Neural cell (in vitro differentiated cells): ENCODE results near the gene PODNL1.

ENCODE experiments used
- CTCF ChIP-seq: fragments of 450-650 bp; IDR thresholded peaks from 2 replicates; pipeline ENCODE4 v1.5.1; 2014; ENCODE audit warnings: antibody characterized with exemption, mild to moderate bottlenecking, moderate library complexity; ENCODE audit not compliant: poor library complexity, severe bottlenecking
- EP300 ChIP-seq: fragments of 450-650 bp; conservative IDR thresholded peaks from 2 replicates; pipeline ENCODE4 v1.6.1; 2014; ENCODE audit warnings: antibody characterized with exemption, mild to moderate bottlenecking, moderate library complexity; ENCODE audit not compliant: poor library complexity, severe bottlenecking
- EZH2 ChIP-seq: fragments of 200-600, 300-800 bp; shearing (Covaris generic), sonication (generic); IDR thresholded peaks from 2 replicates; pipeline ENCODE4 v1.6.1; 2014; ENCODE audit warnings: antibody characterized with exemption, low read length, borderline replicate concordance, mild to moderate bottlenecking; ENCODE audit not compliant: insufficient read depth, poor library complexity, severe bottlenecking
- MXI1 ChIP-seq: fragments of 450-650 bp; conservative IDR thresholded peaks from 2 replicates; pipeline ENCODE4 v1.6.1; 2014; ENCODE audit warnings: antibody characterized with exemption, mild to moderate bottlenecking; ENCODE audit not compliant: poor library complexity, severe bottlenecking
- POLR2AphosphoS5 ChIP-seq: IDR thresholded peaks from 2 replicates; pipeline ENCODE4 v1.6.1; 2012
- RAD21 ChIP-seq: fragments of 450-650 bp; conservative IDR thresholded peaks from 2 replicates; pipeline ENCODE4 v1.6.1; 2014; ENCODE audit warnings: antibody characterized with exemption, mild to moderate bottlenecking, moderate library complexity
- REST ChIP-seq: IDR thresholded peaks from 2 replicates; pipeline ENCODE4 v1.6.1; 2012; ENCODE audit warnings: borderline replicate concordance
- SMC3 ChIP-seq: fragments of 450-650 bp; conservative IDR thresholded peaks from 2 replicates; pipeline ENCODE4 v1.6.1; 2014; ENCODE audit warnings: antibody characterized with exemption, mild to moderate bottlenecking, moderate library complexity; ENCODE audit not compliant: poor library complexity
- TAF1 ChIP-seq: IDR thresholded peaks from 2 replicates; pipeline ENCODE4 v1.6.1; 2012; ENCODE audit warnings: low read depth

- TF ChIP-seq CTCF = no peak
- no peak for TF ChIP-seq EZH2
- TF ChIP-seq REST = no peak
- TF ChIP-seq POLR2AphosphoS5 = no peak
- TF ChIP-seq TAF1 = no peak
- TF ChIP-seq EP300 = no peak
- TF ChIP-seq SMC3 = no peak
- no peak for TF ChIP-seq RAD21
- no peak for TF ChIP-seq MXI1
Measured at GRCh38 chr19:13958043-13958442, 19.8 kb upstream of the PODNL1 start.
